Glomerular visceral epithelial cell (primary cell): ENCODE results near the gene MEIOB.

ENCODE experiments used
- DNase-seq: peaks from one replicate; pipeline ENCODE4 v3.0.0-alpha.2; 2016; ENCODE audit errors: extremely low spot score

The MEIOB gene

DNA sequence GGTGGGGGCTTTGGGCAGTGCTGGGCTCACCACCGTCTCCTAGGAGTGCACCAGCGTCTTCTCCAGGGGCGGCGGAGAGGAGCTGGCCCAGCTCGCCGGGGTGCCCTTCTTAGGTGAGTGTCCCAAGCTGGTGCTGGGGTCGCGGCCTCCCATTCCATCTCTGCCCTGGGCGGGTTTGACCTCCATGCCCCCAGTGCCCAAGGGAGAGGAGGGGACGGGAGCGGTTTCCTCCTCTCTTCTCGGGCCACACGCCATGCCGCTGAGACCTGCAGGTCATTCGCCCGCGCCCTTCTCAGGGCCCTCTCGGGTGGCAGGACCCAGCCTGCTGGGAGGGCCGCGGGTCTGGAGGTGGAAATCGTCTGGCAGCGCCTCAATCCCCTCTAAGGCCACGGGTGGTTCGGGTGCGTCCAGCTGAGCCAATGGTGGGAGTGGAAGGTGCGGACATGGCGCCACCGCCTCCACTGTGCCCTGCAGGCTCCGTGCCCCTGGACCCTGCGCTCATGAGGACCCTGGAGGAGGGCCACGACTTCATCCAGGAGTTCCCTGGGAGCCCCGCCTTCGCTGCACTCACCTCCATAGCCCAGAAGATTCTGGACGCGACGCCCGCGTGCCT is 83.8 kb downstream of the MEIOB start:
- DNase-seq = no peak

DNA sequence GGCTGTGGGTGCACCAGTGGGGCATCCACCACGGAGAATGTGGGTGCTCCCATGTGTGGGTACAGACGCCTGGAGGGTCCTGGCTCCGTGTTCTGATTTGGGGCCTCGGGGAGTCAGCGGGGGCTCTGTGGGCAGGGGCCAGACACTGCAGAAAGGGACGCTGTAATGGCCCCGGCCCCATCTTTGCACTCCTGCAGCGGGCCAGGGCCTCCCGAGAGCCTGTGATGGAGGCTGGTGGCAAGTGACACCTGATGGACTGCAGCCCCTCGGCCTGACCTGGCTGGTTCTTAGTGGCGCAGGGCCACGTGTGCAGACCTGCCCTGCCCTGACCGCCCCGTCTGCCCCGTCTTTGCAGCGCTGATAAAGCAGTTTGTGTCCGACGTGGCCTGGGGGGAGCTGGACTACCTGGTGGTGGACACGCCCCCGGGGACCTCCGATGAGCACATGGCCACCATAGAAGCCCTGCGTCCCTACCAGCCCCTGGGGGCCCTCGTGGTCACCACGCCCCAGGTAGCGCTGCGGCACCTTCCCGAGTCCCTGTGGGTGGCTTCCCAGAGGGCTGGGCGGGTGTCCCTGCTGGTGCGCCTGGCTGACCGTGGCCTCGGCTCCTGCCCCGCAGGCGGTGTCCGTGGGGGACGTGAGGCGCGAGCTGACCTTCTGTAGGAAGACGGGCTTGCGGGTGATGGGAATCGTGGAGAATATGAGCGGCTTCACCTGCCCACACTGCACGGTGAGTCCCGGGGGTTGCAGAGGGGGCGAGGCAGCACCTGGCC is 84.5 kb downstream of the MEIOB start:
- DNase-seq = no peak

DNA sequence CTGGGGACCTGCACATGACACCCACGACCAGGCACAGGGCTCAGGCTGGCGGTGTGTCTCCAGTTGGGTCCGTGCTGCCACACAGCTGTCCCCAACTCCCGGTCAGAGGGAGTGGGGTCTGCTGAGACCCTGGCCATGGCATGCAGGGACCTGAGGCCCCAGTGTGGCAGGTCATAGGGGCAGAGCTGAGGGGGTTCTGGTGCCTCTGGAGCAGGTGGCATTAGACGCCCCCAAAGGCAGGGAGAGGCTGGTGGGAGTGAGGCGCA is 85.0 kb downstream of the MEIOB start:
- DNase-seq = no peak

DNA sequence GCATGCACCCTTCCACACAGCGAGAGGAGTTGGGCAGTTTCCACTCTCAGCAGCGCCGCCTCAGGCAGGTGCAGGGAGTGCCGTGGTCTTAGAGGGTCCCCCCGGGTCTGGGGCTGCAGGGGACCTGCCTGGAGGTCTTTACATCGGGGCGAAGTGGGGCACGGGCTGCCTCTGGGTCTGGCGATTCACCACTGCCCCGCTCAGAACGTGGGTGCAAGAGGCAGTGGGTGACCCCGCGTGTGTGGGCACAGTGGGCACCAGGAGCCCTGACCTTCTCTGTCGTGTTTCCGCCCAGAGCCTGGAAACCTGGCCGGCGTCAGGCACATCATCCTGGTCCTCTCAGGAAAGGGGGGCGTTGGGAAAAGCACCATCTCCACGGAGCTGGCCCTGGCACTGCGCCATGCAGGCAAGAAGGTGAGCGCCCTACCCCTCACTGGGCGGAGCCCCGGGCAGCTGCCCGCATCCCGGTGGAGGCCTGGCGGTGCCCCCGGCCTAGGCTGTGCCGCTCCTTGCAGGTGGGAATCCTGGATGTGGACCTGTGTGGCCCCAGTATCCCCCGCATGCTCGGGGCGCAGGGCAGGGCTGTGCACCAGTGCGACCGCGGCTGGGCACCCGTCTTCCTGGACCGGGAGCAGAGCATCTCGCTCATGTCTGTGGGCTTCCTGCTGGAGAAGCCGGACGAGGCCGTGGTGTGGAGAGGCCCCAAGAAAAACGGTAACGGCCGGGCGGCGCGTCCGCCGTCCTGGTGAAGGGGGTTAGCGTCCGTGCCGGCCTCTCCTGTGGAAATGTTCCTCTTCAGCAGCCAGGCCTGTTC is 85.5 kb downstream of the MEIOB start:
- DNase-seq = no peak

DNA sequence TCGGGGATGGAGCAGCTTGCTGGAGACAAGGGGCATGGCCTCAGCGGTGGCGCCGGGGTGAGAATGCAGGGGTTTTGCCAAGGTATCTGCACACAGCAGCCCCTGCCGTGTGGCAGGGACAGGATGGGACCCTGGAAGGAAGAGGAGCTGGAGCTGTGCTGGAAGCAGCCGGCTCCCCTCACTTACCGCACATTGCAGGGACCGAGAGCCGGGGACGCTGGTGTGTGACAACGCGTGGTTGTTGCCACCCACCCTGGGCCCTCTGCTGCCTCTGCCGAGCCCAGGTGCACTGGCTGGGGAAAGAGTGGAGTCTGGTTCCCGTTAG is 86.2 kb downstream of the MEIOB start:
- no peak for DNase-seq

DNA sequence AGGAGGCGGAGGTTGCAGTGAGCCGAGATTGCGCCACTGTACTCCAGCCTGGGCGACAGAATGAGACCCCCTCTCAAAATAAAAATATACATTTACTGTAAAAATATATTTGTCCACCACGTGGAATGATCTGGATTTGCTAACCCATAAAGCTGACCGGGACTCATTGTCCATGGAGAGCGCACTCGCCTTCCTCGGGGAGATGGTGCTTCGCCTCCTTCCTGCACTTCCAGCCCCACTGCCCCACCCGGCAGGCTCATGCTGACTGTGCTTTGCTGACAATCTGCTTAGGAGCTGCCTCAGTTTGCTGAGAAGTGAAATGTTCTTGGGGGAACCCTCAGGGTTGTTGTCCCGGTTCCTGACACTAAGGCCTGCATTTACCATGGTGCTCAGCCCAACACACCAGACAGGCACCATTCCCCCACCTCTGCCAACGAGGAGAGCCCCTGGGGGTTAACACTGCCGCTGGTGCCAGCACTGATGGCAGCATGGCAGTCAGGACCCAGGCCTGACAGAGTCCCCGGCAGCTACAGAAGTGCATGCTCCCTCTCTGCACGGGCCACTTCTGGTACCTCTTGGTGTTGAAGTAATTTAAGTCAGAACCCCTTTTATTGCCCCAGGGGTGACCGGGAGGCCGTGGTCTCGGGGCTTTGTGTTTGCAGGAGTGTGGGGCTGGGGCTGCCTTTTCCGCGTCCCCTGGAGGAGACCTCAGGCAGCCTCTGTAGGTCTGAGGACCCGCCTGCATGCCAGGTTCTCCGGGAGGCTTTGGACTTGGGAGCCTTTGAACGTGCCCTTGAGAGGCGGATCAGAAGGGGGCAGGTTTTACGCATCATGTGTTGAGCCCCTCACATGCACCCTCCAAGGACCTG is 86.8 kb downstream of the MEIOB start:
- DNase-seq = no peak
